ENCODE measurements around the gene KIFC3.

DNA sequence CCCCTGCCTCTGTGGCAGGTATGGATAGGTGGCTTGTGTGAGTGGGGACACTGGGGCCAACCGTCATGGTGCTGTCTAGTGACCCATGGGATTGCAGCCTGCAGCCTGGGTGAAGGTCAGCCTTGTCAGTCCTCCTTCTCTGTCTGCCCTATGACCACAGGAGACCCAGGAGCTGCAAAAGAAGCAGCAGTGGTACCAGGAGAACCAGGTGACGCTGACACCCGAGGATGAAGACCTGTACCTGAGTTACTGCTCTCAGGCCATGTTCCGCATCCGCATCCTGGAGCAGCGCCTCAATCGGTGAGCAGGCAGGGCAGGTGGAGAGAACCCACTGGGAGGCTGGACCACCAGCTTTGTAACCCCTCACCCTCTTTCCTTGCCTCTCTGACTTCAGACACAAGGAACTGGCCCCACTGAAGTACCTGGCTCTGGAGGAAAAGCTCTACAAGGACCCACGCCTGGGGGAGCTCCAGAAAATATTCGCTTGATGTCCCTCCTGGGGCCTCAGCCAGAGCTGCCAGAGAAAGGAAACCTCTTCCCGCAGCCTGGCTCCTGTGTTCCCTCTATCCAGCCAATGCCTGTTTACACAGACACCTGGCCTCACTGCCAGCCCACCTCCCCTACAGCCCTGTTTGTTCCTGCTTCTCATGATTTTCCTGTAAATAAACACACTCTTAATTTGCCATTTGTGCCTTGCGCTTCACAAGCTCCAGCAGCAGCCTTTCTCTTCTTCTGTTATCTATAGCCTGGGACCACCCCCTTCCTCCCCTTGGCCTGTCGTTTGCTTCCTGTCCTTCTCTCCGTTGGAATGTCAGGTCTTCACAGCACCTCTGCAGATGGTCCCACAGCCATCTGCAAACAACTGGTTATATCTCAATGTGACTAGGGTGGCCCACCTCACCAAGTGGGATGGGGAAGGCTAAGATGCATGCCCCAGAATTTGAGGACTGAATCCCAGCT is 71.2 kb downstream of the KIFC3 start:
- TF ChIP-seq, protein P1, sequence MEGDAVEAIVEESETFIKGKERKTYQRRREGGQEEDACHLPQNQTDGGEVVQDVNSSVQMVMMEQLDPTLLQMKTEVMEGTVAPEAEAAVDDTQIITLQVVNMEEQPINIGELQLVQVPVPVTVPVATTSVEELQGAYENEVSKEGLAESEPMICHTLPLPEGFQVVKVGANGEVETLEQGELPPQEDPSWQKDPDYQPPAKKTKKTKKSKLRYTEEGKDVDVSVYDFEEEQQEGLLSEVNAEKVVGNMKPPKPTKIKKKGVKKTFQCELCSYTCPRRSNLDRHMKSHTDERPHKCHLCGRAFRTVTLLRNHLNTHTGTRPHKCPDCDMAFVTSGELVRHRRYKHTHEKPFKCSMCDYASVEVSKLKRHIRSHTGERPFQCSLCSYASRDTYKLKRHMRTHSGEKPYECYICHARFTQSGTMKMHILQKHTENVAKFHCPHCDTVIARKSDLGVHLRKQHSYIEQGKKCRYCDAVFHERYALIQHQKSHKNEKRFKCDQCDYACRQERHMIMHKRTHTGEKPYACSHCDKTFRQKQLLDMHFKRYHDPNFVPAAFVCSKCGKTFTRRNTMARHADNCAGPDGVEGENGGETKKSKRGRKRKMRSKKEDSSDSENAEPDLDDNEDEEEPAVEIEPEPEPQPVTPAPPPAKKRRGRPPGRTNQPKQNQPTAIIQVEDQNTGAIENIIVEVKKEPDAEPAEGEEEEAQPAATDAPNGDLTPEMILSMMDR (IDR thresholded peaks at IDR 0.05; ENCODE audit: low read depth, low read length, poor library complexity, severe bottlenecking), result no peak
- TF ChIP-seq EZH2phosphoT487 (IDR thresholded peaks at IDR 0.05; ENCODE audit: borderline replicate concordance, low read length), result no peak

Measured in DOHH2 (cell line).